OCI-LY1 (cell line): ENCODE measurements around the gene PPARD.

Experiments used
- CTCF ChIP-seq: fragments of 200-600 bp; sonication (generic), shearing (Covaris generic); IDR thresholded peaks from 2 replicates; pipeline ENCODE4 v1.5.1; 2017; ENCODE audit warnings: mild to moderate bottlenecking, antibody characterized with exemption, low read length, moderate library complexity, mixed read lengths
- EZH2 ChIP-seq: fragments of 200-600 bp; sonication (generic), shearing (Covaris generic); IDR thresholded peaks from 2 replicates; pipeline ENCODE4 v1.8.0; 2017; ENCODE audit warnings: borderline replicate concordance, mixed run types, mild to moderate bottlenecking, antibody characterized with exemption, low read length, moderate library complexity, mixed read lengths

DNA sequence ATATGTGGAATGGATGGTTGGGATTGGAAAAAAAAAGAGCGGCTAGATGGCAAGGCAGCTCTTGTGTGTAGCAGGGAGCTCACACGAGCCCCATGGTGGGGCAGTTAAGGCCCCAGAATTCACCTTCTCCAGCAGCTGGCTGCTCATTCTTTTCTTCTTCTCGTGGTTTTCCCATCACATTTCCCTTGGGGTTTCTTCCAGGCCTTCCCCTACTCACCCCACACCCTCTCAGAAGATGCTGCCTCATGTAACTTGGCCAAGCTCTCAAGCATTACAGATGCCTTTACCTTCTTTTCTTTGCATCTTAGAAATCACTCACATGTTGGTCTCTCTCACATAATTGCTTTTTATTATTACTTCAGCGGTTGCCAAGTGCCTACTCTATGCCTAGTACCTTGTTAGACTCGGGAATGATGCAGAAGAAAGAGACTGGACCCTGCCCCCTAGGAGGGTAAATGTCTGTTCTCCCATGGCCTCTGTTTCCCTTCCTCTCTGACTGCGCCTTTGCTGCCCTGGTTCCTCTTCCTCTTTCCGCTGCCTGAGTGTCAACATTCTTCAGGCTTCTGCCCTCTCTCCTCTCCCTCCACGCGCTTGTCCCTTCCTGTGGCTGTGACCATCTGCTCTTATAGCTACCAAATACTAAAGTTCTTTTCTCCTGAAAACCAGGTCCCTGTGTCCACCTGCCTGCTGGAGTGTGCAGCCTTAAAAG lies 28.6 kb downstream of the PPARD start:
- TF ChIP-seq CTCF, result no peak
- no peak for TF ChIP-seq EZH2
